H1 (cell line): ENCODE results near the gene STAT4. TPM values are rescaled to one million over a fixed set of nuclear protein-coding genes. Genes with fewer than 3 reads are reported as not detected.

ENCODE experiments used
- CTCF ChIA-PET: fragments of 300-600 bp; sonication (Branson Sonifier 250); formaldehyde crosslinking; loops from one replicate; lab custom pipeline; 2021; ENCODE audit not compliant: partially characterized antibody; lab: Charles Lee
- POLR2A ChIA-PET: fragments of 300-600 bp; sonication (Branson Sonifier 250); formaldehyde crosslinking; loops from one replicate; lab custom pipeline; 2021; ENCODE audit warnings: inconsistent platforms; ENCODE audit not compliant: partially characterized antibody; lab: Charles Lee
- DNase-seq, 2 experiments: peaks; one replicate each; pipeline versions ENCODE4 v3.0.0 to v3.0.0-alpha.2; 2010 to 2022; ENCODE audit warnings: low spot score in 2 of 2, low read depth in 1 of 2, mixed read lengths in 1 of 2
- FAIRE-seq: peaks from 2 replicates; lab custom pipeline; 2011; peaks lifted over from hg19 to GRCh38; lab: Jason Lieb, UNC
- H2AFZ ChIP-seq: 2 replicates; pipeline ENCODE4 v1.8.1; 2012; ENCODE audit warnings: low read length, inconsistent platforms
- H2AK5ac ChIP-seq: 2 replicates; pipeline ENCODE4 v1.6.1; 2013; ENCODE audit warnings: low read depth, low read length
- H2BK120ac ChIP-seq: replicated peaks from 2 replicates; pipeline ENCODE3; 2013; ENCODE audit warnings: low read depth, low read length, inconsistent platforms
- H2BK12ac ChIP-seq: 2 replicates; pipeline ENCODE4 v1.6.1; 2013; ENCODE audit warnings: low read depth, low read length
- H2BK15ac ChIP-seq: 2 replicates; pipeline ENCODE4 v1.6.1; 2013; ENCODE audit warnings: low read length
- H2BK20ac ChIP-seq: 2 replicates; pipeline ENCODE4 v1.6.1; 2013; ENCODE audit warnings: low read length
- H2BK5ac ChIP-seq: 2 replicates; pipeline ENCODE4 v1.6.1; 2013; ENCODE audit warnings: low read depth, low read length
- H3K14ac ChIP-seq: 2 replicates; pipeline ENCODE4 v1.6.1; 2013; ENCODE audit warnings: inconsistent platforms; ENCODE audit not compliant: insufficient read length
- H3K18ac ChIP-seq: 2 replicates; pipeline ENCODE4 v1.6.1; 2013; ENCODE audit warnings: low read length; ENCODE audit errors: extremely low read depth
- H3K23ac ChIP-seq: 2 replicates; pipeline ENCODE4 v1.6.1; 2013; ENCODE audit warnings: inconsistent platforms; ENCODE audit not compliant: insufficient read length
- H3K23me2 ChIP-seq: 2 replicates; pipeline ENCODE4 v1.6.1; 2013; ENCODE audit warnings: low read depth, low read length
- H3K27ac ChIP-seq: 2 replicates; pipeline ENCODE4 v1.6.1; 2011; ENCODE audit warnings: low read depth, low read length, inconsistent platforms
- H3K27me3 ChIP-seq, 4 experiments: replicated peaks in 1 of 4; 1 replicate in 1 of 4; 2 replicates in 3 of 4; pipeline versions ENCODE4 v1.6.1 to v1.8.1; 2011 to 2013; ENCODE audit warnings: low read length in 3 of 4, mild to moderate bottlenecking in 3 of 4, inconsistent platforms in 2 of 4, mixed read lengths in 2 of 4, moderate library complexity in 1 of 4; ENCODE audit not compliant: control insufficient read depth in 3 of 4, insufficient read depth in 3 of 4; ENCODE audit errors: extremely low read depth in 1 of 4
- H3K36me3 ChIP-seq, 4 experiments: 2 replicates each; pipeline versions ENCODE4 v1.6.1 to v1.8.1; 2011 to 2013; ENCODE audit warnings: mild to moderate bottlenecking in 4 of 4, low read length in 3 of 4, moderate library complexity in 2 of 4, control low read depth in 1 of 4, inconsistent platforms in 1 of 4; ENCODE audit not compliant: insufficient read depth in 4 of 4, control insufficient read depth in 2 of 4
- H3K4ac ChIP-seq: replicated peaks from 2 replicates; pipeline ENCODE3; 2013; ENCODE audit warnings: low read length, low read depth, mixed read lengths, inconsistent platforms; ENCODE audit not compliant: insufficient read length
- H3K4me1 ChIP-seq, 4 experiments: replicated peaks in 1 of 4; 1 replicate in 1 of 4; 2 replicates in 3 of 4; pipeline versions ENCODE4 v1.6.1 to v1.8.1; 2011 to 2013; ENCODE audit warnings: low read length in 3 of 4, inconsistent platforms in 2 of 4, mixed read lengths in 1 of 4; ENCODE audit not compliant: insufficient read depth in 4 of 4, control insufficient read depth in 3 of 4
- H3K4me2 ChIP-seq, 2 experiments: 2 replicates each; pipeline versions ENCODE4 v1.6.1 to v1.8.1; 2011 to 2013; ENCODE audit warnings: low read depth in 2 of 2, low read length in 2 of 2, control low read depth in 1 of 2, inconsistent platforms in 1 of 2, mild to moderate bottlenecking in 1 of 2; ENCODE audit not compliant: insufficient read depth in 1 of 2
- H3K4me3 ChIP-seq, 4 experiments: fragments of 200-600, 300-600 bp in 1 of 4; sonication (generic), shearing (Covaris generic), sonication (Bioruptor Twin) in 1 of 4; 2 replicates each; pipeline versions ENCODE4 v1.5.1 to v1.8.1; 2011 to 2016; ENCODE audit warnings: low read length in 4 of 4, low read depth in 3 of 4, control low read depth in 2 of 4, inconsistent platforms in 2 of 4, mild to moderate bottlenecking in 2 of 4, mixed read lengths in 1 of 4, moderate library complexity in 1 of 4; ENCODE audit not compliant: insufficient read depth in 2 of 4; ENCODE audit errors: extremely low read depth in 1 of 4
- H3K56ac ChIP-seq: replicated peaks from 2 replicates; pipeline ENCODE3; 2013; ENCODE audit warnings: low read depth, mild to moderate bottlenecking, mixed read lengths, low read length, inconsistent platforms; ENCODE audit not compliant: insufficient read length
- H3K79me1 ChIP-seq: 2 replicates; pipeline ENCODE4 v1.6.1; 2013; ENCODE audit warnings: low read depth, low read length, control low read depth
- H3K79me2 ChIP-seq, 2 experiments: 2 replicates each; pipeline versions ENCODE4 v1.6.1 to v1.8.1; 2012 to 2013; ENCODE audit warnings: low read length in 2 of 2, mild to moderate bottlenecking in 2 of 2, inconsistent platforms in 1 of 2; ENCODE audit not compliant: insufficient read depth in 2 of 2, control insufficient read depth in 1 of 2
- H3K9ac ChIP-seq, 4 experiments: replicated peaks in 1 of 4; 1 replicate in 1 of 4; 2 replicates in 3 of 4; pipeline versions ENCODE4 v1.6.1 to v1.8.1; 2011 to 2013; ENCODE audit warnings: low read depth in 3 of 4, low read length in 3 of 4, control low read depth in 2 of 4, mild to moderate bottlenecking in 2 of 4, moderate library complexity in 2 of 4, inconsistent platforms in 1 of 4; ENCODE audit errors: extremely low read depth in 1 of 4
- H3K9me3 ChIP-seq, 2 experiments: 2 replicates each; pipeline versions ENCODE4 v1.6.1 to v1.8.1; 2012 to 2013; ENCODE audit warnings: mild to moderate bottlenecking in 2 of 2, moderate library complexity in 2 of 2, control low read depth in 1 of 2, inconsistent platforms in 1 of 2, low read depth in 1 of 2, low read length in 1 of 2, mixed read lengths in 1 of 2; ENCODE audit not compliant: insufficient read depth in 2 of 2
- H4K20me1 ChIP-seq, 2 experiments: replicated peaks in 1 of 2; 2 replicates each; pipeline versions ENCODE3 to v1.8.1; 2011 to 2013; ENCODE audit warnings: inconsistent platforms in 2 of 2, low read length in 2 of 2, mild to moderate bottlenecking in 1 of 2; ENCODE audit not compliant: insufficient read depth in 2 of 2, control insufficient read depth in 1 of 2
- H4K5ac ChIP-seq: 2 replicates; pipeline ENCODE4 v1.6.1; 2013; ENCODE audit warnings: low read length, low read depth, mixed read lengths, inconsistent platforms; ENCODE audit not compliant: insufficient read length
- H4K8ac ChIP-seq: 2 replicates; pipeline ENCODE4 v1.8.0; 2013; ENCODE audit warnings: mild to moderate bottlenecking, moderate library complexity, low read length, inconsistent platforms; ENCODE audit not compliant: insufficient read depth; ENCODE audit errors: extremely low read depth
- H4K91ac ChIP-seq: replicated peaks from 2 replicates; pipeline ENCODE3; 2013; ENCODE audit warnings: low read length, mixed read lengths, inconsistent platforms; ENCODE audit not compliant: insufficient read length
- GABPA ChIP-seq: IDR thresholded peaks from 2 replicates; pipeline ENCODE4 v1.6.1; 2011; ENCODE audit warnings: mild to moderate bottlenecking, low read length, moderate library complexity, borderline replicate concordance; ENCODE audit not compliant: insufficient read depth
- WGBS, 2 experiments: shearing (Covaris generic) in 1 of 2; methylation state at CpG; one replicate each; pipeline versions ENCODE4 v1.1.6 to v1.1.7; 2013 to 2015; ENCODE audit warnings: low lambda C conversion rate in 2 of 2, mixed read lengths in 2 of 2, inconsistent platforms in 1 of 2, low coverage in 1 of 2, missing lambda C conversion rate in 1 of 2; ENCODE audit not compliant: insufficient replicate concordance in 2 of 2, insufficient coverage in 1 of 2, insufficient read length in 1 of 2; ENCODE audit errors: extremely low coverage in 1 of 2, missing lambda C conversion rate in 1 of 2; 5-methylcytosine and 5-hydroxymethylcytosine counted together
- polyA plus RNA-seq, 7 experiments: library from polyadenylated mRNA; depleted of rRNA in 3 of 7; stranded (reverse) in 5 of 7; unstranded in 2 of 7; fragments of >200 nt in 5 of 7; fragments of 200-250 nt in 2 of 7; gene quantifications; 1 replicate in 5 of 7; 2 replicates in 1 of 7; 4 replicates in 1 of 7; pipeline versions ENCODE4 v1.2.1 to v1.2.3, GENCODE V29; 2011 to 2013; ENCODE audit warnings: missing spikeins in 2 of 7, mixed read lengths in 2 of 7
- total RNA-seq: library from RNA; stranded (reverse); fragmentation: NEBNext Ultra II Directional; extraction: Animal tissue kit (Norgen Biotek cat#: 25700); gene quantifications from 2 replicates; pipeline ENCODE4 v1.2.1, GENCODE V29; 2021

The STAT4 gene
- total and polyA plus RNA-seq, 2 of the 8 experiments (the other 6 are each of a cell fraction or from before 2014, with no cell fraction given): 0.36 to 0.63 TPM

GRCh38 chr2:191108331-191108730 is 42.5 kb downstream of the STAT4 start:
- Histone ChIP-seq H2BK15ac (no peak overlapping the region), H2BK12ac (no peak overlapping the region), H2BK5ac (no peak overlapping the region), H3K56ac (no peak overlapping the region), H3K27ac (no peak overlapping the region), H3K4me1 (no peaks in the 10 kb centered on the region), H4K5ac (no peak overlapping the region), H4K20me1 (no peaks in the 10 kb centered on the region), H3K9ac (no peak overlapping the region), H2BK20ac (no peak overlapping the region), H3K18ac (no peak overlapping the region), H2BK120ac (no peak overlapping the region), H2AFZ (no peak overlapping the region), H3K36me3 (no peaks in the 10 kb centered on the region), H4K91ac (no peak overlapping the region), H3K23ac (no peak overlapping the region), H3K79me2 (no peaks in the 10 kb centered on the region), H3K23me2 (no peaks in the 10 kb centered on the region), H3K4me3 (no peak overlapping the region), H3K27me3 (no peaks in the 10 kb centered on the region), H3K14ac (no peak overlapping the region), H3K9me3 (no peaks in the 10 kb centered on the region), H2AK5ac (no peak overlapping the region), H4K8ac (no peak overlapping the region), H3K4me2 (no peak overlapping the region), H3K4ac (no peak overlapping the region), H3K79me1 (no peaks in the 10 kb centered on the region)
- POLR2A ChIA-PET: no interaction called here
- DNase-seq (no peak), FAIRE-seq (no peak)
- CTCF ChIA-PET: interaction anchor here (2.9 kb wide), 1 partner anchor 47 kb away, joined by 13 read pairs; no protein-coding TSS in a partner anchor
- WGBS, 2 experiments: 83% methylated on average over 4 of the region's 4 CpGs; no CpG with 5 or more reads in 1 of the 2 experiments
- no peak for TF ChIP-seq GABPA
